Chondrocyte (in vitro differentiated cells): ENCODE measurements around the gene MICAL3. TPM values are rescaled to one million over a fixed set of nuclear protein-coding genes. Genes with fewer than 3 reads are reported as not detected.

Source experiments
- DNase-seq: peaks from one replicate; pipeline ENCODE4 v3.0.0; 2021; ENCODE audit warnings: mixed read lengths, low spot score
- H3K27ac Mint-ChIP-seq: one replicate; pipeline ENCODE4 v1.8.0; 2021; ENCODE audit warnings: mild to moderate bottlenecking, moderate library complexity, mixed read lengths; ENCODE audit not compliant: unreplicated experiment
- H3K27me3 Mint-ChIP-seq: 2 replicates; pipeline ENCODE4 v1.8.0; 2021; ENCODE audit warnings: low read depth, mixed read lengths
- H3K36me3 Mint-ChIP-seq: 2 replicates; pipeline ENCODE4 v1.8.0; 2021; ENCODE audit warnings: low read depth, mixed read lengths
- H3K4me1 Mint-ChIP-seq: 2 replicates; pipeline ENCODE4 v1.8.0; 2021; ENCODE audit warnings: low read depth, mild to moderate bottlenecking, mixed read lengths
- H3K4me3 Mint-ChIP-seq: one replicate; pipeline ENCODE4 v1.8.0; 2021; ENCODE audit warnings: mild to moderate bottlenecking, moderate library complexity, mixed read lengths; ENCODE audit not compliant: unreplicated experiment
- H3K9me3 Mint-ChIP-seq: 2 replicates; pipeline ENCODE4 v1.8.0; 2021; ENCODE audit warnings: low read depth, mixed read lengths
- total RNA-seq: library from RNA; stranded (reverse); gene quantifications from 3 replicates; pipeline ENCODE4 v1.2.1, GENCODE V29; 2021
- TF ChIP-seq, protein P1 (sequence below): fragments of 200-600 bp; sonication (generic); IDR thresholded peaks from 2 replicates; pipeline ENCODE4 v1.5.0; 2021; ENCODE audit warnings: antibody characterized with exemption, mild to moderate bottlenecking, moderate library complexity

Gene MICAL3
- total RNA-seq, 1 donor from 2014 or later, result 68.2 TPM

DNA sequence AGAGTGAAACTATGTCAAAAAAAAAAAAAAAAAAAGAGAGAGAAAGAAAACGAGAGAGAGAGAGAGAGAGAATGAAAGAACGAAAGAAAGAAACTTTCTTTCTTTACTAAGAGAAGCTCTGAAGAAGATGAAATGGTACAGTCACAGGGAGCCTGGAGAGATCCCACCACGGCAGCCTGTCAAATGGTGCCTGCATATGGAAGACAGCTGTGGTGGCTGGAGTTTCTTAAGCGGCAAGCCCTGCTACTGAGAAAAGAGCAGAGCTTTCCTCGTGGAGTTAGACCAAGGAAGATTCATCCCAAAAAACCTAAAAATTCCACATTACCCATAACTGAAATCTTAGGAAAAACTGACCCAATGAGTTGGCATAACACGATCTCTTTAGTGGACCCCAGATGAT lies 66.7 kb downstream of the MICAL3 start:
- no peaks in the 10 kb centered on the region for H3K27me3 Mint-ChIP-seq
- peaks cover 1% of the 10 kb centered on the region for H3K36me3 Mint-ChIP-seq
- TF ChIP-seq, protein P1, sequence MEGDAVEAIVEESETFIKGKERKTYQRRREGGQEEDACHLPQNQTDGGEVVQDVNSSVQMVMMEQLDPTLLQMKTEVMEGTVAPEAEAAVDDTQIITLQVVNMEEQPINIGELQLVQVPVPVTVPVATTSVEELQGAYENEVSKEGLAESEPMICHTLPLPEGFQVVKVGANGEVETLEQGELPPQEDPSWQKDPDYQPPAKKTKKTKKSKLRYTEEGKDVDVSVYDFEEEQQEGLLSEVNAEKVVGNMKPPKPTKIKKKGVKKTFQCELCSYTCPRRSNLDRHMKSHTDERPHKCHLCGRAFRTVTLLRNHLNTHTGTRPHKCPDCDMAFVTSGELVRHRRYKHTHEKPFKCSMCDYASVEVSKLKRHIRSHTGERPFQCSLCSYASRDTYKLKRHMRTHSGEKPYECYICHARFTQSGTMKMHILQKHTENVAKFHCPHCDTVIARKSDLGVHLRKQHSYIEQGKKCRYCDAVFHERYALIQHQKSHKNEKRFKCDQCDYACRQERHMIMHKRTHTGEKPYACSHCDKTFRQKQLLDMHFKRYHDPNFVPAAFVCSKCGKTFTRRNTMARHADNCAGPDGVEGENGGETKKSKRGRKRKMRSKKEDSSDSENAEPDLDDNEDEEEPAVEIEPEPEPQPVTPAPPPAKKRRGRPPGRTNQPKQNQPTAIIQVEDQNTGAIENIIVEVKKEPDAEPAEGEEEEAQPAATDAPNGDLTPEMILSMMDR, result no peak
- H3K4me3 Mint-ChIP-seq, result no peak overlapping the region
- H3K27ac Mint-ChIP-seq, result no peak overlapping the region
- peaks cover 16% of the 10 kb centered on the region for H3K4me1 Mint-ChIP-seq
- DNase-seq, result no peak
- H3K9me3 Mint-ChIP-seq, result no peaks in the 10 kb centered on the region

DNA sequence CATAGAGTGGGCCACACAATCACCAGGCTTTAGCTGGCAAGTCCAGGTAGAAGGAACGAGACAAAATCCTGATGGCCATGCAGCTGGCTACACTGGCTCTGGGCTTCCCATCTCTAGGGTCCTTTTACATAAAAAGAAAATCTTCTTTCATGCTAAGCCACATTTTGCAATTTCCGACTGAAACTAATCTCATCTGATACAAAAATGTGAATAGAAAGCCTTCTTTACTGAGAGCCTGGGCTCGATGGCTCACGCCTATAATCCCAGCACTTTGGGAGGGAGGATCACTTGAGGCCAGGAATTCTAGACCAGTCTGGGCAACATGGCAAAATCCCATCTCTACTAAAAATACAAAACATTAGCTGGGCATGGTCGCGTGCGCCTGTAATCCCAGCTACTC lies 67.2 kb downstream of the MICAL3 start:
- H3K4me1 Mint-ChIP-seq, result peaks cover 16% of the 10 kb centered on the region
- peaks cover 1% of the 10 kb centered on the region for H3K36me3 Mint-ChIP-seq
- TF ChIP-seq, protein P1, result no peak
- no peaks in the 10 kb centered on the region for H3K27me3 Mint-ChIP-seq
- no peak overlapping the region for H3K4me3 Mint-ChIP-seq
- H3K27ac Mint-ChIP-seq, result no peak overlapping the region
- H3K9me3 Mint-ChIP-seq, result no peaks in the 10 kb centered on the region
- no peak for DNase-seq

DNA sequence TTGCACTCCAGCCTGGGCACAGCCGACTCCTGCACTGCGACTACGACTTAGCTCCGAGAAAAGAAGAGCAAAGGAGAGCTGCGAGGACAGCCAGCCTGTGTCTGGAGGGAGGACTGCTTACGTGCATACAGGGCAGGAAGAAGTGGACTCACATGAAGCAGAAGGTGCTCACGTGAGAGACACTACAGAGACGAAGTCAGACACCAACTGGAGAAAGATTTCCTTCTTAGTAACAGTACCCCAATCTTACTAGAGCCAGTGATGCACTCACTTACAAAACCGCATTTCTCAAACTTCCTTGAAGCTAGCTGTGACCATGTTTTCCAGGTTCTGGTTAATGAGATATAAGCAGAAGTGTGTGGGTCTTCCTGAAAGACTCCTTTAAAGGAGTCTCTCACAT lies 67.7 kb downstream of the MICAL3 start:
- Mint-ChIP-seq H3K4me3 (no peak overlapping the region), H3K27me3 (no peaks in the 10 kb centered on the region), H3K27ac (no peak overlapping the region), H3K36me3 (peaks cover 1% of the 10 kb centered on the region), H3K9me3 (no peaks in the 10 kb centered on the region), H3K4me1 (peaks cover 16% of the 10 kb centered on the region)
- DNase-seq, result no peak
- TF ChIP-seq, protein P1, result no peak

DNA sequence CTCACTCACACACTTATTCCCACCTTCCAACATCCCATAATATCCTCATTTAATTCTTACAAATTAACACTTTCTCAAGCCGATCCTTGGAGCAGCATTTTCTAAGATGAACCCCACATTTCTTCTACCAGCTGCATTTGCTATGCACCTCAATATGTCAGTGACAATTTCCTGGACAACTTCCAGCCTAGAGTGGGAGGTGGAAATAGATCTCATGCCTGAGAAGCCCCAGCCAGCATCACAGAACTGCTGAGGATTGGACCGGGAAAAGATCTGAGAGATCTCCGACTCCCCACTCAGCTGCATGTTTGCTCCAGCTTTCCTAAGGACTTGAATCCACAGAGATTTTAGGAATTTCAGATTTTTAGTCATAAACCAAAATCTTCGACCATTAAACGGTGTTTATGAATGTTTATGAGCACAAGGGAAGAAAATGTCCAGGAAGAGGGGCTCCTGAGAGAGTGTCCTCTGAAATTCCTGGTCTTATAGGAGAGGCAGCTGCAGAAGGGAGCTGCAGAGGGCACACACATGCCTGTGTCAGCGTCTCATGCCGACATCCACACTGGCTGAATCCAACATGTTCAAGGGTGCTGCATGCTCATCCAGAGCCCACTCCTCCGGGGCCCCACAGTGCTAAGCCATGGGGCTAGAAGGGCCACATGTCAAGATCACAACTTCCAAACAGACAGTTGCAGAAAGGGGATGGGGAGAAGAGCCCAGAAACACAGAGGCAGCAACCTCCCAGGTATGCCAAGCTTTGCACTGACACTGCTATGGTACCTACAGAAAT lies 68.6 kb downstream of the MICAL3 start:
- peaks cover 1% of the 10 kb centered on the region for H3K36me3 Mint-ChIP-seq

DNA sequence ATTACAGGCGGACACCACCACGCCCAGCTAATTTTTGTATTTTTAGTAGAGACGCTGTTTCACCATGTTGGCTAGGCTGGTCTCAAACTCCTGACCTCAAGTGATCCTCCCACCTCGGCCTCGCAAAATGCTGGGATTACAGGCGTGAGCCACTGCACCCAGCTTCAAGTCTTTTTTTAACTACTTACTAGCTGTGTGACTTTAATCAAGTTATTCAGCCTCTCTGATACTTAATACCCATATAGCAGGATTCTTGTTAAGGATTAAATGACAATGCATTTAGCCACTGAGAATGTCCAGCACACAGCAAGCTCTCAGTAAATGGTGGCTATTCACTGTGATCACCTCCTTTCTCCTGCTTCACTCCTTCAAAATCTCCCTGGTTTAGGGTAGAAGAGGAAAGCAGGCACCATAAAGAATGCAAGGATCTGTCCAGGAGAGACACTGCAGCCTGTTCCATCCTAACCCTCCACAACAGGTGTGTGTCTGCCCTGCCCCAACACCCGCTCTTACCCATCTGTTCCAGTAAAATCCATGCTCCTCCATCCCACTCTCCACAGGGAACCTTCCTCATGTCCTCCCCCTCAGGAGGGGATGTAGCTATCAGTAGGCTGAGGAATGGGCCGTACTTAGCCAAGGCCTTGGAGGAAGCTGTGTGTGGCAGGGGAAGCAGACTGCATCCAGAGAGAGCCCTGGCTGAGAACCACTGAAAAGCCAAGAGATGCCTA lies 69.3 kb downstream of the MICAL3 start:
- H3K4me1 Mint-ChIP-seq, result peaks cover 27% of the 10 kb centered on the region
- H3K36me3 Mint-ChIP-seq, result peaks cover 1% of the 10 kb centered on the region
- DNase-seq, result no peak

More for the DNA sequence above, 68.6 kb downstream of the MICAL3 start:
- Mint-ChIP-seq H3K4me1 (peaks cover 22% of the 10 kb centered on the region), H3K4me3 (no peak overlapping the region), H3K27me3 (no peaks in the 10 kb centered on the region), H3K27ac (peak overlapping the region; percentile 24), H3K9me3 (no peaks in the 10 kb centered on the region)
- TF ChIP-seq, protein P1, result no peak
- no peak for DNase-seq

More for the DNA sequence above, 69.3 kb downstream of the MICAL3 start:
- Mint-ChIP-seq H3K27ac (peak overlapping the region; percentile 24), H3K9me3 (no peaks in the 10 kb centered on the region), H3K27me3 (no peaks in the 10 kb centered on the region), H3K4me3 (no peak overlapping the region)
- TF ChIP-seq, protein P1, result no peak
